Measurements from ENCODE around the gene SCLY.

DNA sequence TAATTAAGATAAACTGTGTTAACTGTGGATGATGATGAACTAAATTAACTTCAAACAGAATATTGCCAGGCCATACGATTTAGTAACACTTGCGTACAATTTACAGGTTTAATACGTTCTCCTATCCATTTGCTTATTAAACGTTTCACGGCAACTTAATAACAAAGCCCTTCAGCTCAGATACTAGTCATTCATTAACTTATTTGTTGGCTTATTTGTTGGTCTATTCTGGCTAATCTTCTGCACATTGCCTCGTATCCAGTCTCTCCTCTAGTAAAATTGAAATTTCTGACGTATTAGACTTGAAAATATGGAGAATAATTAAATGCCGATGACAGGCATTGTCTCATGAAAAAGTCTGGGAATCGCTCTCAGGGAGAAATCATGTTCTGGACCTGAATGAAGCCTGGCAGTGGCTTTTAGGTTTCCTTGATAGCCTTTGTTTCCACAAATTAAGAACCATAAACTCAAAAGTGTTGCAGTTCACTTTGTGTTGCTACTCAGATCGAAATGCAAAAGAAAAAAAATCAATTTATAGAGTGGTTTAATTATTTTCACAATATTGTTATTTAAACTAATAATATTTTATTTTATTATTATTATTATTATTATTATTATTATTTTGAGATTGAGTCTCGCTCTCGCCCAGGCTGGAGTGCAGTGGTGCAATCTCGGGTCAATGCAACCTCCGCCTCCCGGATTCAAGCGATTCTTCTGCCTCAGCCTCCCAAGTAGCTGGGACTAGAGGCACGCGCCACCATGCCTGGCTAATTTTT, 4.5 kb downstream of the SCLY start:
- TF ChIP-seq, protein P1, sequence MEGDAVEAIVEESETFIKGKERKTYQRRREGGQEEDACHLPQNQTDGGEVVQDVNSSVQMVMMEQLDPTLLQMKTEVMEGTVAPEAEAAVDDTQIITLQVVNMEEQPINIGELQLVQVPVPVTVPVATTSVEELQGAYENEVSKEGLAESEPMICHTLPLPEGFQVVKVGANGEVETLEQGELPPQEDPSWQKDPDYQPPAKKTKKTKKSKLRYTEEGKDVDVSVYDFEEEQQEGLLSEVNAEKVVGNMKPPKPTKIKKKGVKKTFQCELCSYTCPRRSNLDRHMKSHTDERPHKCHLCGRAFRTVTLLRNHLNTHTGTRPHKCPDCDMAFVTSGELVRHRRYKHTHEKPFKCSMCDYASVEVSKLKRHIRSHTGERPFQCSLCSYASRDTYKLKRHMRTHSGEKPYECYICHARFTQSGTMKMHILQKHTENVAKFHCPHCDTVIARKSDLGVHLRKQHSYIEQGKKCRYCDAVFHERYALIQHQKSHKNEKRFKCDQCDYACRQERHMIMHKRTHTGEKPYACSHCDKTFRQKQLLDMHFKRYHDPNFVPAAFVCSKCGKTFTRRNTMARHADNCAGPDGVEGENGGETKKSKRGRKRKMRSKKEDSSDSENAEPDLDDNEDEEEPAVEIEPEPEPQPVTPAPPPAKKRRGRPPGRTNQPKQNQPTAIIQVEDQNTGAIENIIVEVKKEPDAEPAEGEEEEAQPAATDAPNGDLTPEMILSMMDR (IDR thresholded peaks at IDR 0.05 in 8 of 11, conservative IDR thresholded peaks at IDR 0.05 in 3 of 11) = no peak
- TF ChIP-seq POLR2A (IDR thresholded peaks at IDR 0.05) = no peak

All from spleen (tissue), 7 donors.